HG03064 (cell line): Measurements from ENCODE around the gene GFRA1.

Experiments used
- ATAC-seq: cut with Tn5 transposase; IDR thresholded peaks from one replicate; pipeline ENCODE4 v1.9.1; 2021; ENCODE audit warnings: low read depth; ENCODE audit not compliant: unreplicated experiment

Gene GFRA1

DNA sequence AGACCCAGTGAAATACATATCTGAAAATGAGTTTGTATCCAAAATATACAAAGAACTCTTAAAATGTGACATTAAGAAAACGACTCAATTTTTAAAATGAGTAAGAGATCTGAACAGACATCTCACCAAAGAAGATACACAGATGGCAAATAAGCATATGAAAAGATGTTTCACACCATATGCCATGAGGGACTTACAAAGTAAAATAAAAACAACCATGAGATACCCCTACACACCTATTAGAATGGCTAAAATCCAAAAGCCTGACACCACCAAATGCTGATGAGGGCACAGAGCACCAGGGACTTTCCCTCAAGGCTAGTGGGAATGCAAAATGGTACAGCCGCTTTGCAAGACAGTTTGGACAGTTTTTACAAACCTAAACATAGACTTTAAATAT is 27.9 kb downstream of the GFRA1 start:
- no peak for ATAC-seq

- no peak for ATAC-seq
These were observed 31.2 kb downstream of the GFRA1 start for GRCh38 chr10:116241642-116242410.

GRCh38 chr10:116241085-116241484 is 31.9 kb downstream of the GFRA1 start:
- ATAC-seq, result no peak

- no peak for ATAC-seq
These were observed 32.7 kb downstream of the GFRA1 start for GRCh38 chr10:116240157-116240950.

DNA sequence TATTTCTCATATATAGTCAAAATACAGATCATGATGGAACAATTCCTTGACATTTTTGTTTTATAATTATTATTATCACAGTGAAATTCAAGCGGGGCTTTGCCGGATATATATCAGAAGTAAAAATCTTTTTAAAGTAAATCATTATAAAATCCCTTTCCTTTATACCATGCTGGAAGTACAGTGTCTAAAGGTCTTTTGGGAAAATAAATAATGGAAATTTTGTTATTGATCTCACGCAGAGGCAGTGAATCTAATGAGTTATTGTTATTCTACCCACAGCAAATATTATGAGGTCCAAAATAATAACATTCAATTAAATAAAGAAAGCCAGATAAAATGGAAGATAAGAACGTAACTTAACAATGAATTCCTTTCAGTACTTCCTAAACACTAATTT is 33.8 kb downstream of the GFRA1 start:
- no peak for ATAC-seq

GRCh38 chr10:116237970-116238369 is 35.0 kb downstream of the GFRA1 start:
- ATAC-seq, result no peak

DNA sequence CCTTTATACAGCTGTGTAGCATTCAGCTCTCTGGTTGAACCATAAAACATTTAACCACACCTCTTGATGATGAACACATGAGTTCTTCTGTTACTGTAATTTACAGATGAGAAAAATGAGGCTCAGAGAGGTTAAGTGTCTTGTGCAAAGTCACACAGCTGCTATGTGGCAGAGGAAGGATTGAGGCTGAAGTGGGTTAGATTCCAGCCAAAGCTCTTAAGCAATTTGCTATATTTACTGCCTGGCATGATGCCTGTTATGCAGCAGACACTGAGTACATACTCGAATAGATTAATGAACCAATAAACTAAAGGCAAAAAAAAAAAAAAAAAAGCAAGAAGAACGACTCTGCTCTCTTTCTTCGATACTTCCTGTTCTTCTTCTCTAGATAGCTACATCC is 35.7 kb downstream of the GFRA1 start:
- no peak for ATAC-seq

DNA sequence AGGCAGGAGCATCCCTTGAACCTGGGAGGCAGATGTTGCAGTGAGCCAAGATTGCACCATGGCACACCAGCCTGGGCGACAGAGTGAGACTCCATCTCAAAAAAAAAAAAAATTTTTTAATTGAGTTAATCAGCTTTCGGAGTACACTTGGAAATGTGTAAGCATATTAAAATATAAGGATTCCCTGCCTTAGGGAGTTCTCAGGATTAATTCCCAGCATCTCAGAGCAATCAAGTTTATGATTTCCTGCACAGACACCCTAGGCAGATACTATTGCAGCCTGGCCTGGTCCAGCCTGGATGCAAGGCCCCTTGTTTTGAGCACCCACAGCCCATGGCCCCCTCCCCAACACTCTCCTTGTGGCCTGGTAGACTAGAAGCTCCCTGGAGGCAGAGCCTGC is 39.8 kb downstream of the GFRA1 start:
- no peak for ATAC-seq

DNA sequence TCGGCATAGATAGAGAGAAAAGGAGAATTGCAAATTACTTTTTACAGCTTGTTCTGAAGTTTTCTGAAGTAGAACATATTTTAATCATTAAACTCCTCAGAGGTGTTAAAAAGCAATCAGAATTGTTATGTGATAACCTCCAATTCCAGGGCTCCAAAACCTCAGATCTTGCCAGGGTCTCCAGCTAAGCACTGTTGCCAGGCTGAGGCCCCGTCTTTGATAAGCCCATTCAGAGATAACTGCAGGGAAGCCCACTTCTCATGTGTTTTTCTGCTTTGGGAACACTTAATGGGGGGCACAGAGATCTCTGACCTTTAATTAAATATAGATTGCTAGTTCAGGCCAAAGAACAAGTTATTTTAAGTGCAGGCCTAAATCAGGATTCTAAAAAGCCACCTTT is 40.4 kb downstream of the GFRA1 start:
- ATAC-seq, result no peak

DNA sequence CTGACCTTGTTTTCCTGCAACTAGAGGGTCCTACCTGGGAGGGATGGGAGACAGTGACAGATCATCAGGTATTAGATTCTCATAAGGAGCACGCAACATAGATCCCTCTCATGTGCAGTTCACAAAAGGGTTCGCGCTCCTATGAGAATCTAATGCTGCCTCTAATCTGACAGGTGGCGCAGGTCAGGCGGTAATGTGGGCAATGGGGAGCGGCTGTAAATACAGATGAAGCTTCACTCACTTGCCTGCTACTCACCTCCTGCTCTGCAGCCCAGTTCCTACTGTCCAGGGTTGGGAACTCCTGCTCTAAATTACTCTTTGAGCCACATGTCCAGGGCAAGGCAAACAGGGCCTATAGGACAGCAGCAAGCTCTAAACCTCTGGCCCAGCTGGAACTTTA is 46.2 kb downstream of the GFRA1 start:
- no peak for ATAC-seq

- ATAC-seq, result no peak
These were observed 47.0 kb downstream of the GFRA1 start for GRCh38 chr10:116226053-116226452.

- no peak for ATAC-seq
These were observed 49.7 kb downstream of the GFRA1 start for GRCh38 chr10:116223289-116223688.

DNA sequence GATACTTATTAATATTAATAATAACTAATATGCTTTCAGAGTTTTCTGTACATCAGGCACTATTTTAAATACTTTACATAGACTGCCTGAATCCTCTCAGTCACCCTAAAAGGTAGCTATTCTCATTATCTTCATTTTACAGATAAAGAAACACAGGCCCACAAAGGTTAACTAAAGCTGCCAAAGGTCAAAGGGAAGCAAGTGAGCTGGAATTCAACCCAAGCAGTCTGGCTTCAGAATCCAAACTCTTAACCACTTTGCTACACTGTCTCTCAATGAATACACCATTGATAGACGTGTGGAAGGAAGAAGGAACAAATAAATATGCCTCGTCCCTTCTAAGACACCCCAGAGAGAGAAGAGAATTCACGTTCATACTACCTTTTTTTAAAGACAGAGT is 52.0 kb downstream of the GFRA1 start:
- ATAC-seq, result no peak

- ATAC-seq, result no peak
These were observed 56.3 kb downstream of the GFRA1 start for GRCh38 chr10:116216676-116217075.

GRCh38 chr10:116215651-116216050 is 57.4 kb downstream of the GFRA1 start:
- no peak for ATAC-seq

DNA sequence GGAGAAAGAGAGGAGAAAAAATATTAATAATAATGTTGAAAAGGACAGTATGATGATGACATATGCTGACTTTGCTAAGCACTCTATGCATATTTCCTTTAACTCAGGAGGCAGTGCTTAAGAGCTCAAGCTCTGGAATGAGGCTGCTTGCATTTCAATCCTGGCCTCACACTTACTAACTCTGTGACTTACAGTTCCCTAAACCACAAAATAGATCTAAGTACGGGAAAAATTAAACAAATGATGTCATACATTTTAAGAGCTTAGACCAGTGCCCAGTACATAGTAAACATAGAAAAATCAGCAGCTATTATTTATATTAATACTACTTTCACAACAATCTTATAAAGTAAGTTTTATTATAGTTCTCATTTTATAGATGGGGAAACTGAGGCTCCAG is 61.3 kb downstream of the GFRA1 start:
- no peak for ATAC-seq

DNA sequence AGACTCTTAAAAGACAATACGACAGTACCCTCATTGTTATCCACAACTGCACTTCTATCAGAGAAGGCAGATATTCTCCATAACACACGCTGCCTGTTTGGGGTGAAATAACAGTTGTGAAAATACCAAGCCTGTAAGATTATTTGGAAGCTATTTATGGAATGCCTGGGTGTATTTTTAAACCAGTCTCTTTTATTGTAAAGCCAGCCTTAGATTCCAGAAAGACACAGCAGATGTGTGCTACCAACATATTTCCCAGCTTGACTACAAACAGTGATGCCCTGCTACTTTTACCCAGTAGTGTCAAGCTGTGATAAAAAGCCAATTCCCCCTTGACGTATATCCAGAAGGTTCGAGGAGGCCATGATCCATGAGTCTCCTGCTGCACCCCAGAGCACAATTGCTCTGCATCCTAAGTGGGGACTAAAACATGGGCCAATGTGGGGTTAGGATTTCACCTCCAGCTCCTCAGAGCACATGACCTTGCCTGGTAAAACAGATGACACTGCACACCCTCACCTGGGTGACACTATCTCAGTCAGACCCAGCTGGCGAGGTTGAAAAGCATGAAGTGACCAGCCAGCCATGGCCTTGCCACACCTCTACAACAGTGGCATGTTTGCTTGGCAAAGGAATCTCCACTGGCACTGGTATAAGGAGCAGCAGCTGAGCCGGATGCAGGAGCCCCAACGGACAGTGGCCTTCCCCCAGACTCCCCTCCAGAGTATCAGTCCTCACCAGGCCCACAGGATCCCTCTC is 62.2 kb downstream of the GFRA1 start:
- no peak for ATAC-seq

GRCh38 chr10:116209781-116210180 is 63.2 kb downstream of the GFRA1 start:
- no peak for ATAC-seq

GRCh38 chr10:116208956-116209567 is 63.9 kb downstream of the GFRA1 start:
- no peak for ATAC-seq

DNA sequence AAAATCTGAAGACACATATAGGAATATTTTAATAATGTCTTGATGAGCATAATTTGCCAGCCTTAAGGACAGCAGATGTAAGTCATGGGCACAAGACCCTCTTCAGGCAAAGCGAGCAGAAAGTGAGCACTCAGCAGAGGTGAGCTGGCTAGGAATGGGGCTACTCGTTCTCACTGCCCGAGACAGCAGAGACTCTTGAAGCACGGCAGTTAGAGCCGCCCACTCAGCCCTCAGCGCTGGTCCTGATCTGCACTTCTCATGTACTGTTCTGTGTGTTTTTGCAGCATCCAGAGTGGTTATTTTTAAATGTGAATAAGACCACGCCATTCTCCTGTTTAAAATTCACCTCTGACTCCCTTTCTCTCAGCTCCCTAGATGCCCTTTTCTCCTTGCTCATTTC is 65.3 kb downstream of the GFRA1 start:
- ATAC-seq, result no peak

DNA sequence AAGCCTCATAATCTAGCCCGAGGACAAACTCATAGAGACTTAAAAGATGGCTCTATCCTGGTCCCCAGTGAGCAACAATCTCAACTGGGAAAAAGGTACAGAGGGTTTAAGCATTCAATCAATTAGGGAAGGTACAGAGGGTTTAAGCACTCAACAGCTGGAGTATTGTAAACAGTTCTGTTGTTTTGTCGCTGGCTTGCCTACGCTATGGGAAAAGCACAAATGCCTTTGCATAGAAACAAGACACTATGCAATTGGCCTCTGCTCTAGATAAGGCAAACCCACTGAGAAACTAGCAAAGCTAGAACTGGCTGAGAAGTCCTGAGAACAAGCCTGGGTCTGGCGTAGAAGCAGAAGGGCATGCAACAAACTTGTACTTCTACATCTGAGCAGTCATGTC is 69.3 kb downstream of the GFRA1 start:
- ATAC-seq, result no peak
